NCI-H69 (cell line): ENCODE results near the gene NLRC5.
"Not testable (repeated sequence)": the region's sequence is repeated elsewhere in the genome, so short reads cannot be mapped to it uniquely, and the experiment has no call there.

ENCODE experiments used
- DNase-seq: peaks from one replicate; lab custom pipeline; 2025; lab: John Stamatoyannopoulos, UW

The NLRC5 gene

DNA sequence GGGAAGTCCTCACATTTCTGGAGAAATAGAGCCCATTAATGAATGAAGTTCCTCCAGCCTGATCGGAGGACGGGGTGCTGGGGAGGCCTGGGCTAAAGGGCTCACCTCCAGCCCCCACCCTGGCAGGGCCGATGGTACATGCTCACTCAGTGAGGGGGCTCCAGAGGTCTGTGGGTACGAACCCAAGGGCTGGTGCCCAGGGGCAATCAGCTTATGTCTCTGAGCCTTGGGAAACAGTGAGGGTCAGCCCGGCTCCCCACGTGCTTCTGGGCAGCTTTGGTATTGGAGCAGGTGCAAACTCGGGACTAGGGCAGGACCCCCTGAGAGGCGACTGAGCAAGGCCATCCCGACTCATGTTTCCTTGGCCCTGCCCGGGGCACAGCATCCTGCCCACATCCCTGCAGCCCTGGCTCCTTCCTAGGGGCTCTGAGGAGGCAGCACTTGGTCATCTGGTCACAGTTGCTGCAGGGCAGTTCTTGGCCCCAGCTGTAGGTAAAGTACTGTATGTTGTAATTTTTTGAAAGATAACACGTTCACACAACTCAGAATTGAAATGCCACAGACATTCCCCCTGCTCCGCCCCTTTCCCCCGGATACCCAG is 28.6 kb upstream of the NLRC5 start:
- DNase-seq = no peak

DNA sequence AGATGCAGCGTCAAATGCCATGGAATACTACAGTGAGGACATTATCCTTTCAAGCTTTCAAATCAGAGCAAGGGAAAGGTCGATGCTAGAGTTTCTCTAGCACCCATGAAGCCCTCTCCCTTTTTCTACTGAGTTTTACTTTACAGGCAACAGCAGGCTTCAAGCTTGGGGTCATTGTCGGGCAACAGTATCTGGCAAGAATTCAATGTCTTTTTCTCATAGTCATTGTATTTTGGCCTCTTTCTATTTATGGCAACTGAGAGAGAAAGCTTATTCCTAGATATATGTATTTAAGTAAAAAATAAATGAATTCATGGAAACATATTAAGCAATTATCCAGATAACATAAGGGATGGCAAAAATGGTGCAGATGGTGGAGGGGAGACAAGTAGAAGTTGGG is 28.0 kb upstream of the NLRC5 start:
- DNase-seq = no peak

DNA sequence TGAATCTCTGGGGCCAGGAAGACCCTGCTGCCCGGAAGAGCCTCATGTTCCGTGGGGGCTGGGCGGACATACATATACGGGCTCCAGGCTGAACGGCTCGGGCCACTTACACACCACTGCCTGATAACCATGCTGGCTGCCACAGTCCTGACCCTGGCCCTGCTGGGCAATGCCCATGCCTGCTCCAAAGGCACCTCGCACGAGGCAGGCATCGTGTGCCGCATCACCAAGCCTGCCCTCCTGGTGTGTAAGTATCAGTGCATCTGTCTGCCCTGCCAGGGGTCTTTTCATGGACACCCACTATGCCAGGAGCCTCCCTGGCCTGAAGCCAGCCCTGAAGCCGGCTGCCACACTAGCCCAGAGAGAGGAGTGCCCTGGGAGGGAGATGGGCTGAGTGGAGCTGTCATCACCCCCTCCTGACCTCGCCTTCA is 27.5 kb upstream of the NLRC5 start, which contains the start of gene CETP:
Gene CETP, plus strand, starts transcription at position 100 of the 431 bp plus-strand sequence. Its CDS starts 30 bp downstream, at position 130.
- no peak for DNase-seq

DNA sequence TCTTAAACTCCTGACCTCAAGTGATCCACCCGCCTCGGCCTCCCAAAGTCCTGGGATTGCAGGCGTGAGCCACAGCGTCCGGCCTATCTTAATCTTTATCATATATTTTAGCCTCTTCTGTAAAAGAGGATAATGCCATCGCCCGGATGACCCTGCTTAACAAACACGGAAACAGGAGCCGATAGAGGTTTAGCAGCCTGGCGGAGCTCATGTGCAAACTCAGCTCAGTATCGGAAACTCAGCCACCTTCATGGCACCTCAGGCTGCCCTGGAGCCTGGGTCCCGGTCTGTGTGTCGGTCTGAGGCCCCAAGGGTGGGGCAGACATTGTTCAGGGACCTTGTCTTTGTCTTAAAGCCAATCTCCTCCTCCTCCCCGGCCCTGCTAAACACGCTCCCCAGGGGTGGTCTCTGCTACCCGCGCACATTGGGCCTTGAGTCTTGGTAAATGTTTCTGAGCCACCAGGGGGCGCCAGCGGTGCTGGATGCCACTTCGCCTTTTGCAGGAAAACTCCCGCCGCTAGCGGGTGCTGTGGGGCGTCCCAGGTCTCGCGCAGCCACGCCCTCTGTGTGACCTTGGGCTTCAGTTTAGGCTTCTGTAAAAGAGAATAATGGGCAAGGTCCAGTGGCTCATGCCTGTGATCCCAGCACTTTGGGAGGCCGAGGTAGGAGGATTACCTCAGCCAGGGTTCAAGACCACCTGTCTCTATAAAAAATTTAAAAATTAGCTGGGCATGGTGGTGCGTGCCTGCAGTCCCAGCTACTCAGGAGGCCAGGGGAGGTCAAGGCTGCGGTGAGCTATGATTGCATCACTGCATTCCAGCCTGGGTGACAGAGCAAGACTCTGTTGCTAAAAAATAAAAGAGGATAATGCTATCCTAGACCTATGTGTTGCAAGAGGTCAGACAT is 24.9 kb upstream of the NLRC5 start:
- peak; percentile 80 for DNase-seq

DNA sequence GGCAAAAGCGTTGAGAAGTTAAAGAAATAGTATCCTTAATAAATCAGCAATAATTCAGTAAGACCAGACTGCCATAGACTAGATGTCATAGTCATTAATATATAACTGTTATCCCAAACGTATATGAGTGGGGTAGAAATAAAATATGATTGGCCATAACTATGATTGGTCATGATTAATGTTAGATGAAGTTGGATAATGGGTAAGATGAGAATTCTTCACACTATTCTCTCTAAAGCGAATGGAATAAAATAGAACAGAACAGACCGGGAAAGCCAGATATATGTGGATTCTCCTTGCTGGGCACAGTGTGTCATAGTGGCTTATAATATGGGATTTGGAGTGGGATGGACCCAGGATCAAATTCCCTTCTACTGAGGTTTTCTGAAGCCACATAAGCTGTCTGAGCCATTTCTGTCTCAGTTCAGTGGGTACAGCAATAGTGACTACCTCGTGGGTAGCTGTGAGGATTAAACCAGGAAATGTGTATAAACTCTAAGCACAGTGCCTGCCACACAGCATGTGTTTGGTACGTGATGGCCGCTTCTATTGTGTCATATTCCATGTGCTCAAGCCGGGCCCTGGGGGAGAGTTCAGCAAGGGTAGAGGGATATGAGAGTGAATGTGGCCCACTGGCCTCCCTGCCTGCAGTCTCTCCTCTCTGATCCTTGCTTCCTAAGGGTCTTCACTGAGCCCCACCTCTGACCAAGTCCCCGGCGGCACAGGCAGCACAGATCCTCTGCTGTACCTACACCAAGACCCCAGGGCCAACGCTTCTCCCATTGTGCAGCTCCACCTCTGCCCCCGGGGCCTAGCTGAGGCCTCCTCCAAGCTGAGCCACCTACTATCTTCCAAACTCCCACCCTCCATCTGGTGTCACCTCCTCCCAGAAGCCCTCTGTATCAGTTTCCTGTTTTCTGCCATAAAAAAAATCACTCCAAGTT is 23.9 kb upstream of the NLRC5 start:
- no peak for DNase-seq

DNA sequence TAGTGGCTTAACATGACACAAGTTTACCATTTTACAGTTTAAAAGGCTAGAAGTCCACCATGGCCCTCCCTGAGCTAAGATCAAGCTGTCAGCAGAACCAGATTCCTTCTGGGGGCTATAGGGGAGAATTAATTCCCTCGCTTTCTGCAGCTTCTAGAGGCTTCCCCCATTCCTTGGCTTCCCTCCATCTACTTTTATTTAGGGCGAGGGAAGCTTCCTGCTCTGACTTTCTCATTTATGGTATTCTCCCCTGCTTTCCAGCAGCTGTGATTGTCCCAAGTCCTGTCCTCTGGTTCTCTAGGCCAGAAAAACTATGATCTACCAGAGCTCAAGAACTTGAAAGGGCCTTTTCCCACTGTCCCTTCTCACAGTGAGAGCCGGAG is 23.3 kb upstream of the NLRC5 start:
- DNase-seq = no peak

DNA sequence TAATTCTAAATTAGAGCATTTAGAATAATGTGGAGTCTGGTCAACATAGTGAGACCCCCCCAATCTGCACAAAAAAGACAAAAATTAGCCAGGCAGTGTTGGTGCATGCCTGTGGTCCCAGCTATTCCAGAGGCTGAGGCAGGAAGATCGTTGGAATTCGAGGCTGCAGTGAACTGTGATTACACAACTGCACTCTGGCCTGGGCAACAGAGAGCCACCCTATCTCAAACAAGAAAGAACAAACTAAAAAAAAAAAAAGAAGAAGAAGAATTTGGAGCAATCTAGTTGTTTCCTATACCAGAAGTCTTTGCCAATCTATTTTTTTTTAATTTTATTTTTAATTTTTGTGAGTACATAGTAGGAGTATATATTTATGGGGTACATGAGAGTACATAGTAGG is 21.6 kb upstream of the NLRC5 start:
- DNase-seq = no peak

DNA sequence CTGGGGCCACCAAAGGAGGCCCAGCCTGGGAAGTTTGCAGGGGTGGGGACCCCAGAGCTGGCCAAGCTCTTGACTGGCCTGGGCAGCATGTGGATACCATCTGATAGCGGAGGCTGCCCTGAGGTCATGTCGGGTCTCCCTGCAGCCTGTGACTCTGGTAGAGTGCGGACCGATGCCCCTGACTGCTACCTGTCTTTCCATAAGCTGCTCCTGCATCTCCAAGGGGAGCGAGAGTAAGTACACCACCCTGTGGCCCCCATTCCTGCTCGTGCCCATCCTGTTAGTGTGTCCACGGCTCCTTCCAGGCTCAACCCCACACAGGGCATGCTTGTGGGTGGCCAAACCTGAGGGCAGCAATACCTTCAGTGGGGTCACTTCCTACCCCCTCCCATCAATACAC is 19.6 kb upstream of the NLRC5 start:
- no peak for DNase-seq

DNA sequence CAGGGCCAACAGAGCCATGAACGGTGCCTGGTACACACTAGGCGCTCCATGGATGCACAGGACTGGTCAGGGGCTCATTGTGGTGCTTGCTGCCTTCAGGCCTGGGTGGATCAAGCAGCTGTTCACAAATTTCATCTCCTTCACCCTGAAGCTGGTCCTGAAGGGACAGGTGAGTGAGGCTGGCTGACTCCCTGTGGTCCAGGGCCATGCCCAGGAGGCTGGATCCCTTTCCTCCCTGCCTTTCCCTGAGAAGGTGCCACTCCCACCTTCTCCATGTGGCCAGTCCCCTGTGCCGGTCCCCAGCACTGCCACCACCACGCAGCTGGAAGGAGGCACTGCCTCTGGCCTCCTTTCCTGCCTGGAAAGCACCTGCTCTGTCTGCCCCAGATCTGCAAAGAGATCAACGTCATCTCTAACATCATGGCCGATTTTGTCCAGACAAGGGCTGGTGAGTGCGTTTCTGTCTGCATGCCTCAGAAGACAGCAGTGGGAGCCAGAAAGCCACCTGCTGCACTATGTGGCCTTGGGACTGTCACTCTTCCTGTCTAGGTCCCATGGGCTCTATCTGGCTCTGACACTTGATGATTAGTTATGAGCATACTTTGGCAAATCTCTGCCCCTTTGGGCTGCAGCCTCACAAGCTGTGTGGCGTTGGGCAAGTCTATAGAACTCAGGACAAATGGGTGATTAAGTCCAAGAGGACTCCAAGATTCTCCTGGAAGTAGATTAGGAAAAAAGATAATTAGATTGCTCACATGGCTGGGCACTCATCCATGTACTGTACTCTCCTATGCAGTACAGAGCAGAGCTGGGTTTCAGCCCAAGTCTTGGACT is 18.2 kb upstream of the NLRC5 start:
- no peak for DNase-seq

DNA sequence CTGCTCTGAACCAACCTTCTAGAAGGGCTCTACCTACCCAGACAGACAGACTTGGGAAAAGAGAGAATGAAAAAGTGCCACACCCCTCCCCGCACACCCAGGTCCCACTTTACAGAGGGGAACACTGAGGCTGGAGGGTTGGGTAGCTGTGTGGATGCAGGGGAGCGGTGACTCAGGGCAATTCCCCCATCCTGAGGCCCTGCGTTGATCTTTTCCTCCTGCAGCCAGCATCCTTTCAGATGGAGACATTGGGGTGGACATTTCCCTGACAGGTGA is 17.7 kb upstream of the NLRC5 start:
- no peak for DNase-seq

DNA sequence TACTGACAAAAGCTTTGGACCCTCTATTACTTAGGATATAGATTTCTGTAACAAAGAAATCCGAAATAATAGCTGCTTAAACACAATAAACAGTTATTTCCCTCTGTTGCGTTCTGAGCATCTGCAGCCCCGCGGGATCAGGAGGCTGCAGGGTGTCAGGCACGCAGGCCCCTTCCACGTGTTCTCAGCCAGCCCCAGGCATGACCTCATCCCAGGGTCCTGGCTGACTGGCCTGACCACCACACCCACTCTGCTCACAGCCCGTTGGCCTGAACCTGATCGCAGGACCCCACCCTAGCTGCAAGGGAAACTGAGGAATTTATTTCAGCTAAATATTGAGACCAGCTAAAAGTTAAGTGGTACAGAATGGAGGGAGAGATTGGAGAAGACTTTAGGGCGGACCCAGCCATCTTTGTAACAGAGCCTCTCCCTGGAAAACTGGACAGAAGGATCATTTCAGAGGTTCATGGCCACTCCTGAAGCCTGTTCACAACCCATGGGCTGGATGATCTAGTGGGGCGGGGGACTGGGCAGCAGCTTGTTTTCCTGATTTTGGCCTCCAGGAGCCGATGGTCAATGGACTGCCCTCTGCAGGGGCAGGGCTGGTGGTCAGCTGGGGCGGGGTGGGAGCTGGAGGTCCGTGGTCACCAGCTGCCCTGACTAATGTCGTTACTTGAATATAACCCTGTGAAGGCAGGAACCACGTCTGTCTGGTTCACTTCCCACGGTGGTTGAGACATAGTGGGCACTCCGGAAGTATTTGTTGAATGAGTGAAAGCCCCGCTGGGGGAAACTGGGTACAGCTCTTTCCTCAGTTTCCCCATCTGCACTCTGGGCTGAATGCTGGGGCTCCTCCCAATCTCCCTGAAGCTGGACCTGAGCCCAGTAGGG is 16.7 kb upstream of the NLRC5 start:
- DNase-seq = no peak

DNA sequence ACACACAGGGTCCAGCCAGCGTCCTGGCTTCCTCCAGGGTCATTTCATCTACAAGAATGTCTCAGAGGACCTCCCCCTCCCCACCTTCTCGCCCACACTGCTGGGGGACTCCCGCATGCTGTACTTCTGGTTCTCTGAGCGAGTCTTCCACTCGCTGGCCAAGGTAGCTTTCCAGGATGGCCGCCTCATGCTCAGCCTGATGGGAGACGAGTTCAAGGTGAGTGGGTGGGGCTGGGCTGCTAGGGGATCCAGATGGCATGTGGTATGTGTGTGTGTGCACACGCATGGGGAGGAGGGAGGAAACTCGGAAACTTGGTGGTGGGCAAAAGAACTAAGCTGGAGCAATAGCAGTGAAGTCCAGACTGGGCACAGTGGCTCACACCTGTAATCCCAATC is 16.1 kb upstream of the NLRC5 start:
- no peak for DNase-seq

DNA sequence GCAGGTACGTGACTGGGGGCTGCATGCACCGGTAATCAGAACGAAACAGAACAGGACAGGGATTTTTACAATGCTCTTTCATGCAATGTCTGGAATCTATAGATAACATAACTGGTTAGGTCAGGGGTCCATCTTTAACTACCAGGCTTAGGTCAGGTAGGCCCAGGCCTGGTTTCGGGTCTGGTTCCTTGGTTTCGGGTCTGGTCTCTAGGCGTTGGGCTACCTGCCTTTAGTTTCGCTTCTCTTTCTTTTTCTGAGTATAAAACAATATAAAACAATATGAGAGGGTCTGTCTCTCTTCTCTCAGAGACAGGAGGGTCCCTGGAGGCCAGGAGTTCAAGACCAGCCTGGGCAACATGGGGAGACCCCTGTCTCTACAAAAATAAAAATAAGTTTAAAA is 15.5 kb upstream of the NLRC5 start:
- DNase-seq = not testable (repeated sequence)

DNA sequence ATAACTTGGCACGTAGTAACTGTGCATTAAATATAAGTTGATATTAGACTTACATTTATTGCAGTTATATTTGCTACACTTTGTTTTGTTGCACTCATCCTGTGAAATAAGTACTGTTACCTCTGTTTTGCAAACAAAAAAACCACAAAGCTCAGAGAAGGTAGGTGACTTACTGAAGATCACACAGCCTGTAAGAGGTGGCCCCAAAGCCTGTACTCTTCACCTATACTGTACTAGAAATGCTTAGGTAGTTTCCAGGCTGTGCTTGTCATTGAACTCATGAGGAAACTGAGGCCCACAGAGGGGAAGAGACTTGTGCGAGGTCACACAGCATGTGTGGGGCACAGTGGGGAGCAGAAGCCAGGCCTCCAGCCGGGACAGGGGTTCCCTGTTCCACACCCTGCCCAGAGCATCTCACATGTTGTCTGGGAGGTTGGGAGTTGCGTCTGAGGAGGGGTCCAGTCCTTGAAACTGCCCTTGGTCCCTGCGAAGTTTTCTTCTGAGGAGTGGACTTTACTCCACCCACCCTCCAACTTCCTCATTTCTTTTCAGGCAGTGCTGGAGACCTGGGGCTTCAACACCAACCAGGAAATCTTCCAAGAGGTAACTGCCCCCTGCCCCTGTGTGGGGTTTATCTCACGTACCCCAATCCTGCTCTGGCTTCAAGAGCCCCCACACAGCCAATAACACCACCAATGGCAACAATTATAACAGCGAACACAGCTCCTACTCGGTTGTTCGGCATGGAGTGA is 14.6 kb upstream of the NLRC5 start:
- no peak for DNase-seq

DNA sequence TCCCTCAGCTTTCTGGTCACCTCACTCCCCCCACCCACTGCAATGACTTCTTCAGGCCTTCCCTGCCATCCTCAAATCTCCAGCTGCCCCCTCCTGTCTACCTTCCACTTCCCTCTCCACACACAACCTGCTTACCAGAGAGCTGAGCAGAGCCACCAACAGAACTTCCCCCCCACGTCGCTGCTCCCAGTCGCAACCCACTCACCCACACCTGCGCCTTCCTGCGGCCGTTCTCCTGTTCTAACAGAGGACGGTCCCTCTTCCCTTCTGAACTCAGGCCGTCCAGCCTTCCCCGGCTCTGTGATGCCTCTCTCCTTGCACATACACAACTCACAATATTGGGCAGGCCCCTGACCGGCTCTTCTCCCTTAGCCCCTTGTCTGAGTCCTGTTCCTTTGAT is 13.6 kb upstream of the NLRC5 start:
- DNase-seq = no peak

DNA sequence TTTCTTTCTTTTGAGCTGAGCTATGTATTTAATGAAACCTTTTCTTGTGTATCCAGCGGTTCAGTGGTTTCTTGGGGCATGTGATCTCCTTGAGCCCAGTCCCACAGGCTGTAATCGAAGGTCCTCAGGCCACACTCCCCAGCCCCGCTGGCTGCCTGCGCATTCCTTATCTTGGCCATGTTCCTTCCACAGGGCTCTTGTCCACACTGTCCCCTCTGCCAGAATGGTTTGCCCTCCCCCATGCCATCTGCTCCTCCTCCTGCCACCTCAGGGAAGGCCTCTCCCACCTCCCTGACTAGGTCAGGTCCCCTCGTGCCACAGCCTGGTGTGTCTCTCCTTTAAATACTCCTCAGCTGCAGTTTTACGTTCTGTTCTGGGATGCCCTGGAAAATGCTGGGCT is 12.1 kb upstream of the NLRC5 start:
- no peak for DNase-seq

DNA sequence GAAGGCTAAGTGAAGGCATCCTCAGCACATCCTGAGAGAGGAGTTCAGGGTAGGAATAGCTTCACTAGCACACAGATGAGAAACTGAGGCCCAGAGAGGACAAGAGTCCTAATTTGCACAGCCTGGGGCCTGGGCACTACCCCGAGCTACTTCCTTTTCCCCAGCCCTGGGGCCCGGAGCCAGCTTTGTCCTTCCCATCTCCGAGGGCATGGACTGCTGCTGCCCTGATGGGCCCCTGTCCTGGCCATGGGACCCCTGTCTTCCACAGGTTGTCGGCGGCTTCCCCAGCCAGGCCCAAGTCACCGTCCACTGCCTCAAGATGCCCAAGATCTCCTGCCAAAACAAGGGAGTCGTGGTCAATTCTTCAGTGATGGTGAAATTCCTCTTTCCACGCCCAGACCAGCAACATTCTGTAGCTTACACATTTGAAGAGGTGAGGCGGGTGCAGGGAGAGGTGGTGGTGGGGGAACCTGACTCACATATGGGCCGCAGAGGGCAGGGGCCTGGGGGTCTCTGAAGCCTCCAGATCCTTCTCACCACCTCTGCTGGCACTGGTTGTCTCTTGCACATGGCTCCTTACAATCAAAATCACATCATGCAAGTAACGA is 11.4 kb upstream of the NLRC5 start:
- no peak for DNase-seq

DNA sequence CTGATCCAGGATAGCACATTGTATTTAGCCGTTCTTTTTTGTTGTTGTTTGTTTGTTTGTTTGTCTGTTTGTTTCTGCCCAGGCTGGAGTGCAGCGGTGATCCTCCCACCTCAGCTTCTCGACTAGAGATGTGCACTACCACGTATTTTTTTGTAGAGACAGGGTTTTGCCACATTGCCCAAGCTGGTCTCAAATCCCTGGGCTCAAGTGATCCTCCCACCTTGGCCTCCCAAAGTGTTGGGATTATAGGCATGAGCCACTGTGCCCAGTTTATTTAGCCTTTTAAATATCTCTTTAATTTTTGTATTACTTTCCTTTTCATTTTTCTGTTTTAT is 9.2 kb upstream of the NLRC5 start:
- DNase-seq = no peak

DNA sequence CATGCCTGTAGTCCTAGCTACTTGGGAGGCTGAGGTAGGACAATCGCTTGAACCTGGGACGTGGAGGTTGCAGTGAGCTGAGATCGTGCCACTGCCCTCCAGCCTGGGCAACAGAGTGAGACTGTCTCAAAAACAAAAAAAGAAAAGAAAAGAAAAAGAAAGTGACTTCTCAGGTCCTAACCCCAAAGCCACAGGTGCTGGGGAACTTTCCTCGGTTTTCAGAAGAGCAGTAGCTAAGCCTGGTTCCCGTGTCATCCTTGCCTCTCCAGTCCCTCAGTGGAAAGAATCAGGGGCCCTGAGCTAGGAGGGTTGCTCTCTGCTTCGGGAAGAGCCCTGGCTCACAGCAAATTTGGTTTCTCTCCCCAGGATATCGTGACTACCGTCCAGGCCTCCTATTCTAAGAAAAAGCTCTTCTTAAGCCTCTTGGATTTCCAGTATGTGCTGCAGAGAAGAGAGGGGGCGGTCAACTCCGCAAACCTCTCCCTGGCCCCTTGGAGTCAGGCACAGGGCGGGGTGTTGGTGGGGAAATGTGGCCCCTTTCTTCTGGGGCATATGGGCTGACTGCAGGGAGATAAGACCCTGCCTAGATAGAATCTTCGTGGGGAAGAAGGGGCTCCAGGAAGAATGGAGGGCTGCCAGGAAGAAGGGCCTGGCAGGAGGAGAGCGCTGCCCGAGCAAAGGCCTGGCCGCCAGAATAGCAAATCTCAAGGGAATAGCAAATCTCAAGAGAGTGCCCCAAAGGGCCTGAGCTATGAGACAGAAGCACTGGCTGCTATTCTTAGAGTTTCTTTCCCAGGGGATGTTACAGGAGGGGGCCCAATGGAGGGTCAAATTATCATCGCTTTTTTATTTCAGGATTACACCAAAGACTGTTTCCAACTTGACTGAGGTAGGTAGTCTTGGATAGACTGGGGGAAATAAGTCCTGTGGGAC is 8.3 kb upstream of the NLRC5 start:
- no peak for DNase-seq
